Tibial artery (tissue), 4 donors: ENCODE measurements around the gene FGF14.

Experiments used
- DNase-seq, 2 donors: peaks; one replicate each; pipeline ENCODE4 v3.0.0-alpha.2; 2019
- H3K27ac ChIP-seq, 2 donors: fragments of 200-600 bp; sonication (generic) in 1 of 2; 1 replicate in 1 of 2; 2 replicates in 1 of 2; pipeline ENCODE4 v1.5.1; 2018 to 2019; ENCODE audit warnings: mild to moderate bottlenecking in 1 of 2
- H3K27me3 ChIP-seq, 2 donors: fragments of 200-600 bp; sonication (generic) in 1 of 2; one replicate each; pipeline versions ENCODE4 v1.5.1 to v1.6.0; 2016 to 2019
- H3K36me3 ChIP-seq, 3 donors: fragments of 200-600 bp; sonication (generic) in 2 of 3; one replicate each; pipeline ENCODE4 v1.5.1; 2016 to 2019; ENCODE audit warnings: mild to moderate bottlenecking in 2 of 3
- H3K4me1 ChIP-seq, 4 donors: fragments of 200-600 bp; sonication (generic) in 2 of 4; 1 replicate in 3 of 4; 2 replicates in 1 of 4; pipeline ENCODE4 v1.5.1; 2016 to 2019
- H3K4me3 ChIP-seq, 2 donors: fragments of 200-600 bp; sonication (generic) in 1 of 2; 1 replicate in 1 of 2; 2 replicates in 1 of 2; pipeline ENCODE4 v1.5.1; 2018 to 2019; ENCODE audit warnings: mild to moderate bottlenecking in 2 of 2
- H3K9me3 ChIP-seq, 3 donors: fragments of 200-600 bp; sonication (generic) in 1 of 3; one replicate each; pipeline ENCODE4 v1.5.1; 2016 to 2019
- intact Hi-C: fragments of 100-400 bp; cut with DNase I; formaldehyde crosslinking; loops from one replicate; pipeline ENCODE4 v1.15.0; 2023; ENCODE audit warnings: low total_unique reads
- TF ChIP-seq, protein P1 (sequence below), 2 experiments: fragments of 200-600 bp in 1 of 2; fragments of 450-650 bp in 1 of 2; IDR thresholded peaks; one replicate each; pipeline ENCODE4 v1.5.1; 2017 to 2019; ENCODE audit warnings: antibody characterized with exemption in 2 of 2, mild to moderate bottlenecking in 1 of 2, moderate library complexity in 1 of 2

Gene FGF14

DNA sequence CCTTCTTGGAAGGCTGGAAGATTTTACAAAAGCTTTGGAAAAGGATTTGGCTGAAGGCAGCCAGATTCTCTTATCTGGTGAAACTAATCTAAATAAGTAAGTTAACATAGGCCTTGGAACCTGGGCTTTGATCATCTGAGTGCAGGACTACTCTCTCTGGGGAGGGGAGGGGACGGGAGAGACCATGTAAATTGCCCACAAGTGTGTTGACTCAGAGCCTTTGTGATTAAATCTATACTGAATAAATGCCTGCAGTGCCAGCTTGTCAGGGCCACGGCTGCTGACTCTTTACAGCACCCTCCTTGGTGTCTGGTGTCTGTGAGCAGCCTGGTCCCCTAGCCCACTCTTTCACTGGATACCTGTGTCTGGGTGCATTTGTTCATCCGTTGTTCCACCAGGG lies 698.0 kb downstream of the FGF14 start:
- TF ChIP-seq, protein P1, sequence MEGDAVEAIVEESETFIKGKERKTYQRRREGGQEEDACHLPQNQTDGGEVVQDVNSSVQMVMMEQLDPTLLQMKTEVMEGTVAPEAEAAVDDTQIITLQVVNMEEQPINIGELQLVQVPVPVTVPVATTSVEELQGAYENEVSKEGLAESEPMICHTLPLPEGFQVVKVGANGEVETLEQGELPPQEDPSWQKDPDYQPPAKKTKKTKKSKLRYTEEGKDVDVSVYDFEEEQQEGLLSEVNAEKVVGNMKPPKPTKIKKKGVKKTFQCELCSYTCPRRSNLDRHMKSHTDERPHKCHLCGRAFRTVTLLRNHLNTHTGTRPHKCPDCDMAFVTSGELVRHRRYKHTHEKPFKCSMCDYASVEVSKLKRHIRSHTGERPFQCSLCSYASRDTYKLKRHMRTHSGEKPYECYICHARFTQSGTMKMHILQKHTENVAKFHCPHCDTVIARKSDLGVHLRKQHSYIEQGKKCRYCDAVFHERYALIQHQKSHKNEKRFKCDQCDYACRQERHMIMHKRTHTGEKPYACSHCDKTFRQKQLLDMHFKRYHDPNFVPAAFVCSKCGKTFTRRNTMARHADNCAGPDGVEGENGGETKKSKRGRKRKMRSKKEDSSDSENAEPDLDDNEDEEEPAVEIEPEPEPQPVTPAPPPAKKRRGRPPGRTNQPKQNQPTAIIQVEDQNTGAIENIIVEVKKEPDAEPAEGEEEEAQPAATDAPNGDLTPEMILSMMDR (IDR thresholded peaks at IDR 0.05) = no peak

DNA sequence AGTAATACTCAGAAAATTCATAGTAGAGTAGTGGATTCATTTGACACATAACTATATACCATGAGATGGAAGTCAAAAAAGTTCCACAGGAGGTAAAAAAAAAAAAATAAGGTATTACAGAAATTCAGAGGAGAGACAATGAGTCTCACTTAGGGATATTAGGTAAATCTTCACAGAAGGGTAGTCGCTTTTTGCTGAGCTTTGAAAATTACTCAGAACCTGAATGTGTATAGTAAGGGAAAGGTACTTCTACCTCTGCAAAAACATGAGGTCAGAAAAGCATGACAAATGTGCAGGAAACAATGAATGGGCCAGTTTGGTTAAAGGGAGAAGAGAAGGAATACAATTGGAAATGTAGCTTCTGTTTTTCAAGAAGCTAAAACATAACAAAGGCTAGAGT lies 698.8 kb downstream of the FGF14 start:
- peaks cover 0 to 2% (median 0%) of the 10 kb centered on the region in 3 donors for H3K36me3 ChIP-seq
- H3K4me1 ChIP-seq = peaks cover 0 to 24% (median 4%) of the 10 kb centered on the region in 4 donors
- no peaks in the 10 kb centered on the region for H3K27me3 ChIP-seq
- DNase-seq = no peak
- intact Hi-C loops = no loop called here
- H3K9me3 ChIP-seq = no peaks in the 10 kb centered on the region
- no peak overlapping the region for H3K4me3 ChIP-seq
- H3K27ac ChIP-seq = no peak overlapping the region
- TF ChIP-seq, protein P1 (IDR thresholded peaks at IDR 0.05) = no peak

More for the DNA sequence above, 698.0 kb downstream of the FGF14 start:
- H3K36me3 ChIP-seq = peaks cover 0 to 8% (median 0%) of the 10 kb centered on the region in 3 donors
- H3K9me3 ChIP-seq = no peaks in the 10 kb centered on the region
- no peak overlapping the region for H3K4me3 ChIP-seq
- intact Hi-C loops = no loop called here
- DNase-seq = no peak
- no peak overlapping the region for H3K27ac ChIP-seq
- H3K27me3 ChIP-seq = no peaks in the 10 kb centered on the region
- H3K4me1 ChIP-seq = peaks cover 0 to 23% (median 4%) of the 10 kb centered on the region in 4 donors

DNA sequence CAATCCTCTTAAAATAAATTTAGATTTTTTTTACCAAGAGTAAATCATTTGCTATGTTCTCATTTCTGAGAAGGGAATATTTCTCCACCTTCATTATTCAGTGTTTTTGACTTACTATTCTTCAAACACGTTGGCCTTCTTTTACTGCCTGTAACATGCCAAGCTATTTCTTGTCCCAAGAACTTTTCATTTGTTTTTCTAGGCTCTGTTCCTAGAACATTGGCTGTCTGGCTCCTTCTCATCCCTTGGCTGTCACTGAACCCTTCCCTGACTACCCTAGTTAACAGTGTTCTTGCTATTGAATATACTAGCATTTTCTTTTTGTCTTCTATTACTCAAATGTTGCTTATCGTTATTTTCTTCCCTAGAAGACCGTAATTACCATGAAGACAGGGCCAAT lies 701.2 kb downstream of the FGF14 start:
- intact Hi-C loops = no loop called here
- DNase-seq = peak in 1 of 2 donors; percentile 49
- no peaks in the 10 kb centered on the region for H3K27me3 ChIP-seq
- no peaks in the 10 kb centered on the region for H3K36me3 ChIP-seq
- H3K4me1 ChIP-seq = peaks cover 0 to 28% (median 4%) of the 10 kb centered on the region in 4 donors
- H3K27ac ChIP-seq = peak overlapping the region; percentile 79 to 82
- TF ChIP-seq, protein P1 (IDR thresholded peaks at IDR 0.05) = no peak
- no peak overlapping the region for H3K4me3 ChIP-seq
- H3K9me3 ChIP-seq = no peaks in the 10 kb centered on the region

DNA sequence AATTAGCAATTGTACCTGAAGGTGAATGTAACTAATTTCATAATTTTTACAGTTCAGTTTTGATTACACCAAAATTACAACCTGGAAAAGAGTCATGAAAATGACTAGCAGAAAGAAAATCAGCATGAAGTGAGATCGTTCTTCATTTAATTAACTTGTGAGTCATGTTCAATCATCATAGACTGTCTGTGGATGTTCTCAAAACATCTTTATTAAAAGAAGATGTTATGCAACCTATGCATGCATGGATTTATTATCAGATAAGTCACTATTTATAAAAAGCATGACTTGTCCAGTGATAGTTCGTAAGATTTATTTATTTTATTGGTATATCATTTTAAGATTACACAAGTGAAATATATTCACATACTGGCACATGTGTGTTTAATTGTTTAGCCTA lies 703.4 kb downstream of the FGF14 start:
- Histone ChIP-seq H3K4me3 (no peak overlapping the region), H3K27me3 (no peaks in the 10 kb centered on the region), H3K4me1 (peaks cover 0 to 28% (median 4%) of the 10 kb centered on the region in 4 donors), H3K9me3 (no peaks in the 10 kb centered on the region), H3K36me3 (peaks cover 0 to 4% (median 0%) of the 10 kb centered on the region in 3 donors), H3K27ac (peak overlapping the region in 1 of 2 donors; percentile 82)
- intact Hi-C loops = no loop called here
- TF ChIP-seq, protein P1 (IDR thresholded peaks at IDR 0.05) = no peak
- DNase-seq = no peak

DNA sequence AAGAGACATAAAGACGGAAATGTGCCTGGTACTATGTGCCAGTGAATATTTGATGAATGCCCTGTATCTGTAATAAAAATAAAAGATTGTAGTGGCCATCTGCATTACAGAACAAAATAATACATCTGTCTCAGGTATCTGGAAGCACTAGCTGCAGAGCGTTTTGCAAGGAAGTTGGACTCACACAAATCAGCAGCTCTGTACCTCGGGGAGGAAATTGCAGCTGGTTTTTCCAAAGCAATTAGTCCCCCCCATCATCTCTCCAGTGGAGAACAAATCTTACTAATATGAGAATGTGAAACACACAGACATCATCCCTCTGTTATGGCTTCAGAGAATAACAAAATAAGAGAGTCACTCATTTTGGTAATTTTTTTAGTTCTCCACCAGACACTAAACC lies 704.1 kb downstream of the FGF14 start:
- TF ChIP-seq, protein P1 (IDR thresholded peaks at IDR 0.05) = no peak
- no peak for DNase-seq
- no peaks in the 10 kb centered on the region for H3K27me3 ChIP-seq
- intact Hi-C loops = no loop called here
- no peak overlapping the region for H3K4me3 ChIP-seq
- no peak overlapping the region for H3K27ac ChIP-seq
- peaks cover 0 to 28% (median 4%) of the 10 kb centered on the region in 4 donors for H3K4me1 ChIP-seq
- H3K36me3 ChIP-seq = peaks cover 0 to 4% (median 0%) of the 10 kb centered on the region in 3 donors
- no peaks in the 10 kb centered on the region for H3K9me3 ChIP-seq
